MM.1S (cell line): ENCODE data around the gene LURAP1L.

ENCODE experiments used
- EZH2phosphoT487 ChIP-seq: fragments of 300-600 bp; sonication (generic); IDR thresholded peaks from 2 replicates; pipeline ENCODE4 v1.6.1; 2018; ENCODE audit warnings: antibody characterized with exemption, low read length
- TF ChIP-seq, protein P1 (sequence below): fragments of 300-600 bp; sonication (generic); IDR thresholded peaks from 2 replicates; pipeline ENCODE4 v1.5.1; 2016; ENCODE audit warnings: antibody characterized with exemption, low read length, mixed read lengths

DNA sequence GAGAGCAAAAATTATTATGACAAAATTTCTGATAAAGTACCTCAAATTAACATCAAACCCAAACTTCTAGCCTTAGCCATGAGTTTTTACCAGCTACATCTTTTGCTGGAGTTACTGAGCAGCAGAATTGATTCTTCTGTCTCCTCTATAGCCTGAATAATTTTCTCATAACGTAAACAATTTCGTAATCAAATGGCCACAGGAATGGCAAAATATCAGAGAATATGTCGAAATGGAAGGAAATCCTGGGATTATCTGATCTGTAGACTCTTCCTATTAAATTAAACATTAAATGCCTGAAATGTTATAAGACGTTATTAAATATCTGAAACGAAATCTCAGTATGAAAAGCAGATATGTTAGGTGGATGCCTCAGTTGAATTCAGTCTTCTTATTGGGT is 41.1 kb downstream of the LURAP1L start:
- TF ChIP-seq, protein P1, sequence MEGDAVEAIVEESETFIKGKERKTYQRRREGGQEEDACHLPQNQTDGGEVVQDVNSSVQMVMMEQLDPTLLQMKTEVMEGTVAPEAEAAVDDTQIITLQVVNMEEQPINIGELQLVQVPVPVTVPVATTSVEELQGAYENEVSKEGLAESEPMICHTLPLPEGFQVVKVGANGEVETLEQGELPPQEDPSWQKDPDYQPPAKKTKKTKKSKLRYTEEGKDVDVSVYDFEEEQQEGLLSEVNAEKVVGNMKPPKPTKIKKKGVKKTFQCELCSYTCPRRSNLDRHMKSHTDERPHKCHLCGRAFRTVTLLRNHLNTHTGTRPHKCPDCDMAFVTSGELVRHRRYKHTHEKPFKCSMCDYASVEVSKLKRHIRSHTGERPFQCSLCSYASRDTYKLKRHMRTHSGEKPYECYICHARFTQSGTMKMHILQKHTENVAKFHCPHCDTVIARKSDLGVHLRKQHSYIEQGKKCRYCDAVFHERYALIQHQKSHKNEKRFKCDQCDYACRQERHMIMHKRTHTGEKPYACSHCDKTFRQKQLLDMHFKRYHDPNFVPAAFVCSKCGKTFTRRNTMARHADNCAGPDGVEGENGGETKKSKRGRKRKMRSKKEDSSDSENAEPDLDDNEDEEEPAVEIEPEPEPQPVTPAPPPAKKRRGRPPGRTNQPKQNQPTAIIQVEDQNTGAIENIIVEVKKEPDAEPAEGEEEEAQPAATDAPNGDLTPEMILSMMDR = no peak
- no peak for TF ChIP-seq EZH2phosphoT487
